A549 (cell line): ENCODE data around the gene KLHL6. TPM values are rescaled to one million over a fixed set of nuclear protein-coding genes. Genes with fewer than 3 reads are reported as not detected.

Experiments
- ATAC-seq, 2 experiments: fragments of 200-7000 bp in 1 of 2; fragments of >200 bp in 1 of 2; cut with Nextera tagmentation in 1 of 2; cut with Tn5 transposase in 1 of 2; 3 replicates each; pipeline versions ENCODE4 v1.8.0 to v1.9.1; 2018 to 2020; ENCODE audit warnings: mild to moderate bottlenecking in 1 of 2, moderate library complexity in 1 of 2
- CTCF ChIA-PET: fragments of 300-600 bp; sonication (Branson Sonifier 250); formaldehyde crosslinking; extraction: SDS; loops from one replicate; lab custom pipeline; 2021; ENCODE audit warnings: antibody characterized with exemption, inconsistent platforms; lab: Yijun Ruan, JAX
- POLR2A ChIA-PET: fragments of 350-600 bp; formaldehyde crosslinking; extraction: SDS; loops from one replicate; lab custom pipeline; 2021; ENCODE audit warnings: antibody characterized with exemption, inconsistent platforms; lab: Yijun Ruan, JAX
- DNase-seq, 2 experiments: peaks; one replicate each; pipeline versions ENCODE4 v3.0.0 to v3.0.0-alpha.2; 2011 to 2016; ENCODE audit warnings: low read depth in 1 of 2, low spot score in 1 of 2
- FAIRE-seq: peaks from 2 replicates; lab custom pipeline; 2011; peaks lifted over from hg19 to GRCh38; lab: Jason Lieb, UNC
- H3K27ac ChIP-seq, 2 experiments: fragments of >200 bp; sonication (Bioruptor Twin); formaldehyde crosslinking; 3 replicates each; pipeline ENCODE4 v1.5.1; 2016 to 2017
- H3K4me1 ChIP-seq: fragments of >200 bp; sonication (Bioruptor Twin); formaldehyde crosslinking; 3 replicates; pipeline ENCODE4 v1.6.1; 2016
- H3K4me2 ChIP-seq: fragments of >200 bp; sonication (Bioruptor Twin); formaldehyde crosslinking; 3 replicates; pipeline ENCODE4 v1.6.1; 2016
- H3K4me3 ChIP-seq: fragments of >200 bp; sonication (Bioruptor Twin); formaldehyde crosslinking; 3 replicates; pipeline ENCODE4 v1.5.1; 2016
- H3K9me3 ChIP-seq: fragments of >200 bp; sonication (Bioruptor Twin); formaldehyde crosslinking; 3 replicates; pipeline ENCODE4 v1.6.1; 2016
- CBX8 ChIP-seq: fragments of 200-600 bp; sonication (generic); IDR thresholded peaks from 2 replicates; pipeline ENCODE4 v1.6.1; 2016
- CEBPB ChIP-seq, 2 experiments: fragments of >200 bp in 1 of 2; sonication (Bioruptor Twin) in 1 of 2; formaldehyde crosslinking in 1 of 2; IDR thresholded peaks; 2 replicates each; pipeline ENCODE4 v1.6.1; 2012 to 2016
- CTCF ChIP-seq: fragments of >200 bp; sonication (Bioruptor Twin); formaldehyde crosslinking; IDR thresholded peaks from 3 replicates; pipeline ENCODE4 v1.5.1; 2016
- E2F6 ChIP-seq: IDR thresholded peaks from 2 replicates; pipeline ENCODE4 v1.6.1; 2012; ENCODE audit warnings: low read depth, borderline replicate concordance
- FOSB ChIP-seq: fragments of 250-450 bp; sonication (Bioruptor Pico); IDR thresholded peaks from 2 replicates; pipeline ENCODE4 v1.5.0; 2020; ENCODE audit warnings: mild to moderate bottlenecking, moderate library complexity
- FOXS1 ChIP-seq: fragments of 250-450 bp; sonication (Bioruptor Pico); IDR thresholded peaks from 2 replicates; pipeline ENCODE4 v1.5.0; 2020; ENCODE audit warnings: mild to moderate bottlenecking, moderate library complexity
- HES2 ChIP-seq: fragments of >200 bp; sonication (Bioruptor Twin); formaldehyde crosslinking; IDR thresholded peaks from 2 replicates; pipeline ENCODE4 v1.6.1; 2016
- HMGXB4 ChIP-seq: fragments of 250-450 bp; sonication (Bioruptor Pico); IDR thresholded peaks from 2 replicates; pipeline ENCODE4 v1.5.0; 2021; ENCODE audit warnings: mild to moderate bottlenecking, moderate library complexity, borderline replicate concordance
- JUNB ChIP-seq: fragments of >200 bp; sonication (Bioruptor Twin); formaldehyde crosslinking; IDR thresholded peaks from 2 replicates; pipeline ENCODE4 v1.6.1; 2016
- MAFK ChIP-seq: fragments of 450-650 bp; IDR thresholded peaks from 2 replicates; pipeline ENCODE4 v1.6.1; 2014; ENCODE audit not compliant: partially characterized antibody
- MAZ ChIP-seq: fragments of 150-350 bp; IDR thresholded peaks from 2 replicates; pipeline ENCODE4 v1.6.1; 2014; ENCODE audit warnings: antibody characterized with exemption, low read depth, low read length, borderline replicate concordance
- MYC ChIP-seq: IDR thresholded peaks from 2 replicates; pipeline ENCODE4 v1.6.1; 2012; ENCODE audit warnings: mild to moderate bottlenecking, inconsistent platforms, low read length, improper control_type of control experiment, borderline replicate concordance
- PBX3 ChIP-seq: IDR thresholded peaks from 2 replicates; pipeline ENCODE4 v1.6.1; 2012
- POLR2A ChIP-seq: IDR thresholded peaks from 2 replicates; pipeline ENCODE4 v1.6.1; 2012; ENCODE audit warnings: mild to moderate bottlenecking, low read length
- POLR2AphosphoS2 ChIP-seq: conservative IDR thresholded peaks from 2 replicates; pipeline ENCODE4 v1.6.1; 2012; ENCODE audit warnings: low read length, improper control_type of control experiment, inconsistent platforms
- RFX5 ChIP-seq: fragments of 450-650 bp; IDR thresholded peaks from 2 replicates; pipeline ENCODE4 v1.7.1; 2014; ENCODE audit warnings: antibody characterized with exemption, mild to moderate bottlenecking, moderate library complexity
- SMC3 ChIP-seq: fragments of >200 bp; sonication (Bioruptor Twin); formaldehyde crosslinking; IDR thresholded peaks from 3 replicates; pipeline ENCODE4 v1.6.1; 2018; ENCODE audit warnings: inconsistent platforms
- TFCP2L1 ChIP-seq: fragments of 250-450 bp; sonication (Bioruptor Pico); IDR thresholded peaks from 2 replicates; pipeline ENCODE4 v1.5.0; 2021; ENCODE audit warnings: mild to moderate bottlenecking
- WGBS: methylation state at CpG from one replicate; pipeline ENCODE4 v1.1.6; 2017; ENCODE audit errors: missing lambda C conversion rate; 5-methylcytosine and 5-hydroxymethylcytosine counted together
- polyA plus RNA-seq, 4 experiments: library from polyadenylated mRNA; depleted of rRNA in 3 of 4; stranded (reverse); fragments of >200 nt; fragmentation: RNase III in 1 of 4; extraction: RNeasy Plus Mini Kit Qiagen cat#74134 plus additional on column Dnase treatment in 1 of 4; gene quantifications; 2 replicates in 3 of 4; 3 replicates in 1 of 4; pipeline ENCODE4 v1.2.3, GENCODE V29; 2011 to 2017

The KLHL6 gene
- polyA plus RNA-seq, 2 of the 4 experiments (the other 2 are of a cell fraction): not detected

GRCh38 chr3:183519891-183520290 lies 35.6 kb downstream of the KLHL6 start:
- Histone ChIP-seq H3K4me1 (no peaks in the 10 kb centered on the region), H3K4me3 (no peak overlapping the region), H3K9me3 (no peaks in the 10 kb centered on the region), H3K27ac (no peak overlapping the region), H3K4me2 (no peak overlapping the region)
- ATAC-seq (no peak), DNase-seq (no peak), FAIRE-seq (no peak)
- POLR2A ChIA-PET: no interaction called here
- 80% methylated on average over 2 of the region's 2 CpGs for WGBS
- CTCF ChIA-PET: interaction anchor here (0.7 to 0.9 kb wide), 2 partner anchors 50 to 341 kb away, joined by 3 read pairs; no protein-coding TSS in a partner anchor
- no peak for TF ChIP-seq PBX3
- TF ChIP-seq RFX5: no peak
- TF ChIP-seq POLR2A: no peak
- no peak for TF ChIP-seq CBX8
- TF ChIP-seq FOXS1: no peak
- TF ChIP-seq HMGXB4 (CRISPR knock-in tag): no peak
- no peak for TF ChIP-seq FOSB (CRISPR knock-in tag)
- TF ChIP-seq MAZ: no peak

GRCh38 chr3:183518491-183519251 lies 36.8 kb downstream of the KLHL6 start:
- H3K4me2 ChIP-seq: no peak overlapping the region
- no peak for ATAC-seq
- no peak overlapping the region for H3K4me3 ChIP-seq
- POLR2A ChIA-PET: no interaction called here
- TF ChIP-seq TFCP2L1: no peak
- no peak for TF ChIP-seq HES2
- TF ChIP-seq MYC: no peak
- no peak for TF ChIP-seq JUNB
- no peak for TF ChIP-seq POLR2AphosphoS2
- no peak for TF ChIP-seq E2F6
- TF ChIP-seq FOXS1: no peak
- WGBS: 49% methylated on average over 10 of the region's 10 CpGs
- H3K27ac ChIP-seq: no peak overlapping the region
- CTCF ChIA-PET: interaction anchor here (0.9 kb wide), 1 partner anchor 49 kb away, joined by 3 read pairs; no protein-coding TSS in a partner anchor
- H3K4me1 ChIP-seq: no peaks in the 10 kb centered on the region
- no peaks in the 10 kb centered on the region for H3K9me3 ChIP-seq
- FAIRE-seq: no peak
- no peak for DNase-seq

GRCh38 chr3:183517607-183518006 lies 37.9 kb downstream of the KLHL6 start:
- Histone ChIP-seq H3K9me3 (no peaks in the 10 kb centered on the region), H3K4me3 (no peak overlapping the region), H3K4me1 (no peaks in the 10 kb centered on the region), H3K27ac (no peak overlapping the region), H3K4me2 (no peak overlapping the region)
- no peak for DNase-seq
- ChIA-PET POLR2A (no interaction called here), CTCF (interaction anchor here (2.3 kb wide), 1 partner anchor 15 kb away, joined by 5 read pairs; no protein-coding TSS in a partner anchor)
- no peak for FAIRE-seq
- ATAC-seq: no peak
- no peak for TF ChIP-seq SMC3
- no peak for TF ChIP-seq CEBPB (IDR thresholded peaks at IDR 0.05)
- no peak for TF ChIP-seq CTCF
- no peak for TF ChIP-seq E2F6
- no peak for TF ChIP-seq MAFK
- 73% methylated on average over 4 of the region's 4 CpGs for WGBS
